Ovary (tissue), 9 donors: ENCODE measurements around the gene RBM47. TPM values are rescaled to one million over a fixed set of nuclear protein-coding genes. Genes with fewer than 3 reads are reported as not detected.

Experiments
- DNase-seq, 5 donors: peaks; one replicate each; pipeline ENCODE4 v3.0.0-alpha.2; 2019 to 2020
- H3K27ac ChIP-seq, 2 donors: fragments of 200-600 bp; one replicate each; pipeline versions ENCODE4 v1.5.1 to v1.8.0; 2019 to 2022
- H3K27me3 ChIP-seq: fragments of 200-600 bp; one replicate; pipeline ENCODE4 v1.8.0; 2022
- H3K36me3 ChIP-seq: fragments of 200-600 bp; sonication (generic); one replicate; pipeline ENCODE4 v1.5.1; 2019
- H3K4me1 ChIP-seq: one replicate; pipeline ENCODE4 v1.8.1; 2013; ENCODE audit warnings: mild to moderate bottlenecking, moderate library complexity; ENCODE audit not compliant: insufficient read depth
- H3K4me3 ChIP-seq: fragments of 200-600 bp; sonication (generic); one replicate; pipeline ENCODE4 v1.5.1; 2017
- H3K9me3 ChIP-seq, 2 donors: fragments of 200-600 bp in 1 of 2; sonication (generic) in 1 of 2; one replicate each; pipeline versions ENCODE4 v1.5.1 to v1.8.1; 2013 to 2019; ENCODE audit warnings: mild to moderate bottlenecking in 1 of 2, moderate library complexity in 1 of 2
- EP300 ChIP-seq: sonication (generic); formaldehyde crosslinking; IDR thresholded peaks from one replicate; pipeline ENCODE4 v1.6.1; 2017; ENCODE audit warnings: antibody characterized with exemption
- POLR2A ChIP-seq: fragments of 450-650 bp; IDR thresholded peaks from one replicate; pipeline ENCODE4 v1.6.1; 2017; ENCODE audit warnings: antibody characterized with exemption, mild to moderate bottlenecking, moderate library complexity
- WGBS, 3 donors: extraction: QIAGEN DNeasy Blood & Tissue Kit in 1 of 3; methylation state at CpG; one replicate each; pipeline versions ENCODE4 v1.1.5 to v1.1.7; 2013 to 2017; 5-methylcytosine and 5-hydroxymethylcytosine counted together
- intact Hi-C, 4 donors: fragments of 100-400 bp; cut with DNase I; formaldehyde crosslinking; loops; one replicate each; pipeline versions ENCODE4 v1.11.0 to v1.15.1; 2022 to 2023
- polyA plus RNA-seq, 2 donors: library from polyadenylated mRNA; stranded (reverse); fragments of 200-250 nt in 1 of 2; fragments of 350-450 nt in 1 of 2; fragmentation: Illumina TruSeq in 1 of 2; extraction: RNeasy Lipid Tissue Mini Kit (QIAGEN cat#74804) in 1 of 2; gene quantifications; one replicate each; pipeline ENCODE4 v1.2.3, GENCODE V29; 2013 to 2014
- total RNA-seq, 7 donors: library from RNA; depleted of rRNA in 2 of 7; stranded (reverse); fragments of >200 nt in 2 of 7; fragmentation: NEBNext Ultra II Directional in 3 of 7; extraction: Animal tissue kit (Norgen Biotek cat#: 25700) in 3 of 7; gene quantifications; one replicate each; pipeline versions ENCODE4 v1.1.0 to v1.2.4, GENCODE V29; 2016 to 2023
- TF ChIP-seq, protein P1 (sequence below), 3 donors: fragments of 450-650 bp in 2 of 3; fragments of 200-600 bp in 1 of 3; IDR thresholded peaks; one replicate each; pipeline versions ENCODE4 v1.5.1 to v1.8.0; 2016 to 2022; ENCODE audit warnings: antibody characterized with exemption in 3 of 3, mild to moderate bottlenecking in 1 of 3
- donor health status: DM: no; HTN: no; CAD: no; lungs with moderate emphysema.
- donor health status: DM: no; HTN: no; CAD: no.
- donor health status: Bipolar disorder and iron deficiency.
- donor health status: DM: yes; HTN: yes; CAD: no.
- donor health status: DM: no; HTN: no; CAD: no.
- donor health status: DM: yes; HTN: yes; CAD: no.

The RBM47 gene
- total and polyA plus RNA-seq, 9 donors = 2.7 to 92.8 (median 10.3) TPM

DNA sequence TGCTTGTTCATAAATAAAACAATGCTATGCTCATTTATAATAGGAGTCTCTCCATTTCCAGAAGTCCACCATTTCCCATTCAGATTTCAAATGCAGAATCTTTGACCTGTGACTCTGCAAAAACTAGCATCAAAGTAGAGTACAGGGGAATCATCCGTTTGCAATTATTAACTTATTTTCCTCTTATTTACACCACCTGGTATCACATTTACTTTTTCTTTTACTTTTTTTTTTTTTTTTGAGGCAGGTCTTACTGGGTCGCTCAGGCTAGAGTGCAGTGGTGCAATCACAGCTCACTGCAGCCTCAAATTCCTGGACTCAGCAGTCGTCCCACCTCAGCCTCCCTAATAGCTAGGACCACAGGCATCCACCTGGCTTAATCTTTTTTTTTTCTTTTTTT lies 37.6 kb downstream of the RBM47 start:
- Histone ChIP-seq H3K36me3 (no peaks in the 10 kb centered on the region), H3K4me3 (no peak overlapping the region), H3K27me3 (no peaks in the 10 kb centered on the region), H3K9me3 (no peaks in the 10 kb centered on the region), H3K4me1 (no peaks in the 10 kb centered on the region), H3K27ac (no peak overlapping the region)
- TF ChIP-seq POLR2A = no peak
- TF ChIP-seq, protein P1, sequence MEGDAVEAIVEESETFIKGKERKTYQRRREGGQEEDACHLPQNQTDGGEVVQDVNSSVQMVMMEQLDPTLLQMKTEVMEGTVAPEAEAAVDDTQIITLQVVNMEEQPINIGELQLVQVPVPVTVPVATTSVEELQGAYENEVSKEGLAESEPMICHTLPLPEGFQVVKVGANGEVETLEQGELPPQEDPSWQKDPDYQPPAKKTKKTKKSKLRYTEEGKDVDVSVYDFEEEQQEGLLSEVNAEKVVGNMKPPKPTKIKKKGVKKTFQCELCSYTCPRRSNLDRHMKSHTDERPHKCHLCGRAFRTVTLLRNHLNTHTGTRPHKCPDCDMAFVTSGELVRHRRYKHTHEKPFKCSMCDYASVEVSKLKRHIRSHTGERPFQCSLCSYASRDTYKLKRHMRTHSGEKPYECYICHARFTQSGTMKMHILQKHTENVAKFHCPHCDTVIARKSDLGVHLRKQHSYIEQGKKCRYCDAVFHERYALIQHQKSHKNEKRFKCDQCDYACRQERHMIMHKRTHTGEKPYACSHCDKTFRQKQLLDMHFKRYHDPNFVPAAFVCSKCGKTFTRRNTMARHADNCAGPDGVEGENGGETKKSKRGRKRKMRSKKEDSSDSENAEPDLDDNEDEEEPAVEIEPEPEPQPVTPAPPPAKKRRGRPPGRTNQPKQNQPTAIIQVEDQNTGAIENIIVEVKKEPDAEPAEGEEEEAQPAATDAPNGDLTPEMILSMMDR (IDR thresholded peaks at IDR 0.05) = no peak
- WGBS, 3 donors = 65 to 77% (median 67%) methylated on average over 3 of the region's 3 CpGs
- no peak for DNase-seq
- intact Hi-C loops = no loop called here

DNA sequence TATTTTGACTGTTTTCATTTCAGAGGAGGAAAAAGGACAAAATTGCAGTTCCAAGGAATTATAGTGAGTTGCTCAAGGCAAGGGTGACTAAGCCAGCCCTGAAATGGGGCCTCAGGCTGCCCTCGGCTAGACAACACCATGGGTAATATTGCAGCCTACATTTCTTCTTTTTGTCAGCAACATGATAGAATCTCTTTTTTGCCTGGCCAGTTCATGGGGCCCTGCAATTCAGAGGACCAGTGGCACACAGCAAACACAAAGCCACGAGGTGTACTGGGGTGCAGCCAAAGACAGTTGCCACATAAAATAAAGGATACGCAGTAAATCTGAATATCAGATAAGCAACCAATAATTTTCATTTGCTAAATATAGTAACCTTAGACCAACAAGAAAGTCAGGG lies 41.8 kb downstream of the RBM47 start:
- no peaks in the 10 kb centered on the region for H3K36me3 ChIP-seq
- H3K27me3 ChIP-seq = no peaks in the 10 kb centered on the region
- no peak overlapping the region for H3K4me3 ChIP-seq
- H3K27ac ChIP-seq = no peak overlapping the region
- TF ChIP-seq POLR2A = no peak
- no peak for TF ChIP-seq EP300
- TF ChIP-seq, protein P1 (IDR thresholded peaks at IDR 0.05) = no peak
- WGBS, 3 donors = 81 to 92% (median 87%) methylated on average over 3 of the region's 3 CpGs
- intact Hi-C loops = no loop called here
- no peaks in the 10 kb centered on the region for H3K9me3 ChIP-seq
- H3K4me1 ChIP-seq = no peaks in the 10 kb centered on the region
- DNase-seq = no peak

DNA sequence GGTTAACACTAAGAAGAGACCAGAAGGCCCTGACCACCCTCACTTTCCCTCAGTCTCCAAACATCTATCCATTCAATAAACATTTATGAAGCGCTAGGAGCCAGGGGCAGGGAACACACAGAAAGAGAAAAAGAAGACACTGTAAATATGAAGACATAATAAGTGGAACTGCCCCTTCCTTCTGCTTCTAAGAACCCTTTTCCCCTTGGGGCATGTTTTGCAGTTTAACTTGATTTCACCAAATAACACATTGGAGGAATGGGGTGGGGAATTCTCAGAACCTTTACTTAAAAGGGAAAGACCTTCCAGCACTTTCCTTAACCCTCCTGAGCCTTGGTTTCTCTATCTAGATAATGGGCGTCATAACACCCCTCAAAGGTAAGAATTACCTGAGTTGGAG lies 42.3 kb downstream of the RBM47 start:
- Histone ChIP-seq H3K36me3 (no peaks in the 10 kb centered on the region), H3K4me3 (no peak overlapping the region), H3K27me3 (no peaks in the 10 kb centered on the region), H3K9me3 (no peaks in the 10 kb centered on the region), H3K4me1 (no peaks in the 10 kb centered on the region), H3K27ac (no peak overlapping the region)
- intact Hi-C loops = no loop called here
- WGBS, 3 donors = 88 to 94% (median 91%) methylated on average over 2 of the region's 2 CpGs
- TF ChIP-seq EP300 (no peak), POLR2A (no peak)
- TF ChIP-seq, protein P1 (IDR thresholded peaks at IDR 0.05) = no peak
- DNase-seq = no peak

DNA sequence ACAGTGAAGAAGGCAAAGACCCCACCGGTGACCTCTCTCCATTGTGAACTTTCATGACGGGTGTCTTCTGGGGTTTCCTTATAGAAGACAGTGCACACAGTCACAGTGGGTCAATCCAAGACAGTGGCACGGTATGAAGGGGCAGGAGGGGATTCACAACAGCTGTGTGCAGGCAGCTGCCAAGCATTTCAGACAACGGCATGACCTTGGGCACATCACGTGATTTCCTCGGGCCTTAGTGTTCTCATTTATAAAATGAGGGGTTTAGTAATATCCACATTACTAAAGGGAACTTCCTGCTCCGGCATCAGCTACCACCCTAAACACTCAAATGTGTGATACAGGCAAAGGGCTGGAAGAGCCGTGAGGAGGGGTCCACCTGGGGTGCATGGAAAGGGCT lies 42.9 kb downstream of the RBM47 start:
- 27 to 42% (median 36%) methylated on average over 8 of the region's 8 CpGs for WGBS, 3 donors
- intact Hi-C loops = no loop called here
- peak in 1 of 5 donors; percentile 47 for DNase-seq
- Histone ChIP-seq H3K4me1 (no peaks in the 10 kb centered on the region), H3K27ac (no peak overlapping the region), H3K36me3 (no peaks in the 10 kb centered on the region), H3K27me3 (no peaks in the 10 kb centered on the region), H3K4me3 (no peak overlapping the region), H3K9me3 (no peaks in the 10 kb centered on the region)
- TF ChIP-seq POLR2A (no peak), EP300 (no peak)
- TF ChIP-seq, protein P1 (IDR thresholded peaks at IDR 0.05) = no peak

DNA sequence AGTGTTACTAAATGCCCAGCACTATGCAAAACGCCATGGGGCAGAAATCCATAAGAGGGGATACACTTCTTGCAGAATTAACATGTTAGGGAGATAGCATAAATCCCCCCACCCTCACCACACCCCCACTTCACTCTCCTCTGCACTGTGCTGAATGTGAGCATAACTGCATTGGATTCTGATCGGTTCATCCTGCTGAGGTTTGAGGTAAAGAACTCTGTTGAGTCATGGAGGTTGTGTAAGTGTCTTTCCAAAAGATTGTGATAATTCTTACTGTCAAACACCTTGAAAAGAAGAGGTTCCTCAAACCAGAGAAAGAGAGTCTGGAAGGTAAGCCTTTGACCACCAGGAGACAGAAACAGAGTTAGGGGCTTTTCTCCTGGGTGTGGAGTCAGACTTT lies 43.6 kb downstream of the RBM47 start:
- WGBS, 3 donors = 87 to 93% (median 89%) methylated on average over 2 of the region's 2 CpGs
- Histone ChIP-seq H3K27ac (no peak overlapping the region), H3K4me1 (no peaks in the 10 kb centered on the region), H3K27me3 (no peaks in the 10 kb centered on the region), H3K9me3 (no peaks in the 10 kb centered on the region), H3K36me3 (no peaks in the 10 kb centered on the region), H3K4me3 (no peak overlapping the region)
- no peak for DNase-seq
- TF ChIP-seq, protein P1 (IDR thresholded peaks at IDR 0.05) = no peak
- intact Hi-C loops = no loop called here
